ENCODE data around the gene DNAAF5. TPM values are rescaled to one million over a fixed set of nuclear protein-coding genes. Genes with fewer than 3 reads are reported as not detected.

The DNAAF5 gene
- total RNA-seq, 1 donor from 2014 or later, result 4.3 TPM

DNA sequence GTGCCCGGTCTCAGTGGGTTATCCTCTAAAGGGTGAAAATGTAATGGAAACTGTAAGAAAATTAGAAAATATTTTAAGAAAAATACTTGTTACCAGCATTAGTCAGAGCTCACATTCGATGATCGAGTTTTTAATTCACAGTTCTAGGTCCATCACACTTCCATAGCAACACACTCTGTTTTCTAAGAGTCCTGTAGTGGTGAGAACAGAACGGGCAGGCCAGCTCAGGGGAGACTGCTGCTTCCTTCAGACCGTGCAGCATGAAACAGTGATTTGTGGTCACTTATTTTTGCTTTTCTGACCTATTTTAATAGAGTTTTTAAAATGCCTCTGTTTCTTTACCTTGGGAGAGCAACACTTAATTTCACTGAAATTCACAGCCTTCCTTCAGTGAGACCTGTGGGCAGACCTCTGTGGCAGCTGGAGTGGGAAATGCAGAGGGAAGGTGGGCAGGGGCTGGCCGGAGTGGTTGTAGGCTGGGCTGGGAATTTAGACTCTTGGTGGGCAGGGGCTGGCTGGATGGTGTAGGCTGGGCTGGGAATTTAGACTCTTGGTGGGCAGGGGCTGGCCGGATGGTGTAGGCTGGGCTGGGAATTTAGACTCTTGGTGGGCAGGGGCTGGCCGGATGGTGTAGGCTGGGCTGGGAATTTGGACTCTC lies 107.2 kb downstream of the DNAAF5 start:
- no peak for DNase-seq (ENCODE audit: low spot score)

DNA sequence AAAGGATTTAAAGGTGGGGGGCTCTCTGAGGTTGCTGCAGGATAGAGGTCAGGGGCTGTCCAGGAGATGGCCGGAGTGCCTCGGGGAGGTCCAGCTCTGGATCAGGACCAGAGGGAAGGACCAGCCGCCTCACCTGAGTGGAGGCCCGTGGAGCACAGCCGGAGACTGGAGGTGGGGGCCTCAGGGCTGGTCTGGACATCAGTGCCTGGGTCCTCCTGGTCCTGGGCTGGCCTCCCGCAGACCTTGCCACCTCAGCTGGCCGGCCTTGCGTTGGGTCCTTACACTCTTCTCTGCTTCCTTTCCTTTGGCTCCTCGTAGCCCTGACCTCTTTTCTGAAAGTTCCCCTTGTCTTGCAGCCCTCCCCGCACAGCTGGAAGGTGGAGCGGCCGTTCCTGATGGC lies 107.8 kb downstream of the DNAAF5 start:
- DNase-seq (ENCODE audit: low spot score), result no peak

DNA sequence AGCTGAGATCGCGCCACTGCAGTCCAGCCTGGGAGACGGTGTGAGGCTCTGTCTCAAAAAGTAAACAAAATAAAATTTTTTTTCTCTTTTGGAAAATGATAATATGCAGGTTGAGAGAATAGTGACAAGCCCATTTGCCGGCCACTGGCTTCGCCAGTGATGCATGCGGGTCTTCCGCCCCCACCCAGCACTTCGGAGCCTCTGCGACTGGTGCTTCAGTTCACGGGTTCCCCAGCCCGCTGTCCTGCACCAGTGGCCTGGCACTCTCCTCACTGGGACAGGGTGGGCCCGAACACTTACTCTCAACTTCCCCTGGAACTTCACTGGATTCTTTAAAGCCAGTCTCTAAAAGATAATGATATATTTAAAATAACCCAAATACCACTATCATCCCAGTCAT lies 108.5 kb downstream of the DNAAF5 start:
- DNase-seq (ENCODE audit: low spot score), result no peak

DNA sequence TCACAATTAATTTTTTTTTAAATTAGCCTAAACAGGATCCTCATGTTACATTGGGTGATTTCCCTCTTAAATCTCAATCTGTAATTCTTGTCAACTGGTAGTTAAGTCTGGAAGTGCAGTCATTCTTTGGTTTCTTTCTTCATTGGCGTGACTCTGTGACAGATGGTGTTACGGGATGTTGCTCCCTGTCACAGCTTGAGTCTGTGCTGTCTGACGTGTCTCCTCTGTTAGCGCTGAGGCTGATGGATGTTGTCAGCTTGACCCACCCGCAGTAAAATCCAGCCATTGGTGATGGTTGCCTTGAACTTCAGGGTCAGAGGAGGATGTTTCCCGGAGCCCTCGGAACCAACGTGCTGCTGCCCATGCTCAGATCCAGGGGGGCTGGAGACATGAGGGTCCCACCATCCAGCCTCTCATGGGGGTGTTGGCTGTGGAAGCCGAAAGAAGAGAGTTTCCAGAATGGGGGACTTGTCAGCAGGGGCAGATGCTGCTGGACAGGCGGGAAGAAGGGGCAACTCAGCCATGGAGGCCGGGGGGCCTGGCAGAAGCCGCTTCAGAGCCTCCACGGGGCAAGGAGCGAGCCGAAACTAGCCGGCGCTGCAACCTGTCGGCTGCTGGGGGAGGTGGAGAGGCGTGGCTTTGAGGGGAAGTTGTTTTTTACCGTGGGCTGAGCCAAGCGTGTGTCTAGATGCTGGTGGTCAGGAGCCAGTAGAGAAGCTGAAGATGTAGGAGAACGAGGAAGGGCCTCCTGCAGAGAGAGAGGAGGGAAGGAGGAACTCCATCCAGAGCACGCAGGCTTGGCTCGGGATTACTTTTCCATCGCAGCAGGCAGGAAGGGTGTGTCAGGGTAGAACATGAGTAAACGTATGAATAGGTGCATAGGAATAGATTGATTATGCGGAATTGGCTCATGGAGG lies 109.2 kb downstream of the DNAAF5 start:
- DNase-seq (ENCODE audit: low spot score), result no peak

Other genes starting within 250 kb of the DNAAF5 start
- gene PDGFA, start 206.9 kb upstream of the DNAAF5 start, total RNA-seq (ENCODE audit: insufficient read depth, low replicate concordance), result 120 TPM
- gene PRKAR1B, start 582 bp downstream of the DNAAF5 start, total RNA-seq (ENCODE audit: insufficient read depth, low replicate concordance), result 9.9 TPM
- gene SUN1, start 105.8 kb downstream of the DNAAF5 start, total RNA-seq (ENCODE audit: insufficient read depth, low replicate concordance), result 164 TPM
- gene GET4, start 149.9 kb downstream of the DNAAF5 start, total RNA-seq (ENCODE audit: insufficient read depth, low replicate concordance), result 16.1 TPM
- gene ADAP1, start 228.0 kb downstream of the DNAAF5 start, total RNA-seq (ENCODE audit: insufficient read depth, low replicate concordance), result 13.5 TPM
- 5.3 TPM for gene COX19, start 248.8 kb downstream of the DNAAF5 start, total RNA-seq (ENCODE audit: insufficient read depth, low replicate concordance)

Data from umbilical cord (tissue), 2 donors.